IgD-negative memory B cell (primary cell): ENCODE data around the gene CHCHD10. TPM values are rescaled to one million over a fixed set of nuclear protein-coding genes. Genes with fewer than 3 reads are reported as not detected.

Experiments
- H3K27ac Mint-ChIP-seq, 3 donors: one replicate each; pipeline ENCODE4 v1.8.0; 2020 to 2022; ENCODE audit warnings: mild to moderate bottlenecking in 3 of 3, mixed read lengths in 3 of 3, moderate library complexity in 1 of 3
- H3K27me3 Mint-ChIP-seq: one replicate; pipeline ENCODE4 v1.8.0; 2021; ENCODE audit warnings: mixed read lengths
- H3K36me3 Mint-ChIP-seq: one replicate; pipeline ENCODE4 v1.8.0; 2020; ENCODE audit warnings: mild to moderate bottlenecking, mixed read lengths
- H3K4me1 Mint-ChIP-seq, 3 donors: one replicate each; pipeline ENCODE4 v1.8.0; 2020 to 2022; ENCODE audit warnings: mixed read lengths in 3 of 3, mild to moderate bottlenecking in 1 of 3
- H3K4me3 Mint-ChIP-seq, 4 donors: one replicate each; pipeline ENCODE4 v1.8.0; 2020 to 2022; ENCODE audit warnings: mild to moderate bottlenecking in 4 of 4, mixed read lengths in 4 of 4, moderate library complexity in 3 of 4
- H3K9me3 Mint-ChIP-seq, 3 donors: one replicate each; pipeline ENCODE4 v1.8.0; 2020 to 2021; ENCODE audit warnings: mixed read lengths in 3 of 3, mild to moderate bottlenecking in 1 of 3
- polyA plus RNA-seq: library from polyadenylated mRNA; unstranded; fragments of 300-500 nt; fragmentation: Illumina TruSeq; gene quantifications from one replicate; pipeline ENCODE4 v1.2.3, GENCODE V29; 2021

CHCHD10 gene
- polyA plus RNA-seq, 1 donor from 2014 or later, result 70.6 TPM

GRCh38 chr22:23722160-23722559 is 45.6 kb downstream of the CHCHD10 start:
- H3K36me3 Mint-ChIP-seq, result peaks cover 1% of the 10 kb centered on the region
- peaks cover 5% of the 10 kb centered on the region for H3K27me3 Mint-ChIP-seq
- H3K4me3 Mint-ChIP-seq, result no peak overlapping the region
- peak overlapping the region in 1 of 3 donors; percentile 47 for H3K27ac Mint-ChIP-seq
- H3K9me3 Mint-ChIP-seq, result no peaks in the 10 kb centered on the region
- H3K4me1 Mint-ChIP-seq, result peaks cover 0 to 4% (median 2%) of the 10 kb centered on the region in 3 donors

- no peak overlapping the region for H3K4me3 Mint-ChIP-seq
- peaks cover 0 to 5% (median 5%) of the 10 kb centered on the region in 3 donors for H3K4me1 Mint-ChIP-seq
- H3K9me3 Mint-ChIP-seq, result no peaks in the 10 kb centered on the region
- peaks cover 1% of the 10 kb centered on the region for H3K36me3 Mint-ChIP-seq
- no peak overlapping the region for H3K27ac Mint-ChIP-seq
- H3K27me3 Mint-ChIP-seq, result no peaks in the 10 kb centered on the region
Measured at GRCh38 chr22:23720855-23721254, 46.9 kb downstream of the CHCHD10 start.

GRCh38 chr22:23718371-23719165 is 49.2 kb downstream of the CHCHD10 start:
- Mint-ChIP-seq H3K27me3 (no peaks in the 10 kb centered on the region), H3K4me1 (peaks cover 0 to 9% (median 5%) of the 10 kb centered on the region in 3 donors), H3K4me3 (peak overlapping the region in 3 of 4 donors; percentile 12 to 70 (median 32)), H3K27ac (no peak overlapping the region), H3K36me3 (peaks cover 1% of the 10 kb centered on the region), H3K9me3 (no peaks in the 10 kb centered on the region)

GRCh38 chr22:23716811-23717801 is 50.7 kb downstream of the CHCHD10 start:
- Mint-ChIP-seq H3K36me3 (peaks cover 1% of the 10 kb centered on the region), H3K4me3 (peak overlapping the region; percentile 83 to 91 (median 88)), H3K27ac (peak overlapping the region; percentile 67 to 84 (median 83)), H3K4me1 (peaks cover 0 to 9% (median 5%) of the 10 kb centered on the region in 3 donors), H3K9me3 (no peaks in the 10 kb centered on the region), H3K27me3 (no peaks in the 10 kb centered on the region)

Other genes with a start within 250 kb of the CHCHD10 start
- gene IGLL1, start 187.7 kb downstream of the CHCHD10 start, polyA plus RNA-seq, result not detected
- not detected for gene DRICH1, start 135.7 kb downstream of the CHCHD10 start, polyA plus RNA-seq
- 3.7 TPM for gene RGL4, start 77.0 kb downstream of the CHCHD10 start, polyA plus RNA-seq
- gene ZNF70, start 16.9 kb downstream of the CHCHD10 start, polyA plus RNA-seq, result 0.20 TPM
- 1,081 TPM for gene VPREB3, start 13.5 kb downstream of the CHCHD10 start, polyA plus RNA-seq
- not detected for gene C22orf15, start 5.0 kb downstream of the CHCHD10 start, polyA plus RNA-seq
- gene MMP11, start 4.9 kb upstream of the CHCHD10 start, polyA plus RNA-seq, result 6.6 TPM
- 117 TPM for gene SMARCB1, start 19.0 kb upstream of the CHCHD10 start, polyA plus RNA-seq
- 49.4 TPM for gene DERL3, start 71.0 kb upstream of the CHCHD10 start, polyA plus RNA-seq
- 20.7 TPM for gene SLC2A11, start 89.9 kb upstream of the CHCHD10 start, polyA plus RNA-seq
- gene MIF, start 126.4 kb upstream of the CHCHD10 start, polyA plus RNA-seq, result 1,216 TPM
- gene GSTT2B, start 193.2 kb upstream of the CHCHD10 start, polyA plus RNA-seq, result not detected
- gene DDTL, start 198.9 kb upstream of the CHCHD10 start, polyA plus RNA-seq, result 1.7 TPM
- gene DDT, start 206.5 kb upstream of the CHCHD10 start, polyA plus RNA-seq, result 158 TPM
- not detected for gene GSTT2, start 212.2 kb upstream of the CHCHD10 start, polyA plus RNA-seq
- gene GSTT4, start 237.5 kb upstream of the CHCHD10 start, polyA plus RNA-seq, result not detected
- gene CABIN1, start 243.3 kb upstream of the CHCHD10 start, polyA plus RNA-seq, result 9.0 TPM